ENCODE data around the gene LAMA2.

- TF ChIP-seq POLR2A (IDR thresholded peaks at IDR 0.05) (no peak), CTCF (IDR thresholded peaks at IDR 0.05) (no peak)
Observed at GRCh38 chr6:129282019-129282418, 399.1 kb downstream of the LAMA2 start.

Data from right lobe of liver (tissue), 4 donors.